IMR-90 (cell line): ENCODE results near the gene PDE11A. TPM values are rescaled to one million over a fixed set of nuclear protein-coding genes. Genes with fewer than 3 reads are reported as not detected.

Source experiments
- ATAC-seq: fragments of 200-7000 bp; cut with Tn5 transposase; 2 replicates; pipeline ENCODE4 v1.9.1; 2020; ENCODE audit warnings: low read depth, mild to moderate bottlenecking, moderate library complexity
- BruUV-seq: library from RNA; stranded (reverse); fragments of 400-500 nt; replicated peaks from 2 replicates; lab custom pipeline; 2021; lab: Mats Ljungman, UMichigan
- CTCF ChIA-PET: fragments of 300-600 bp; formaldehyde crosslinking; extraction: SDS; loops from one replicate; lab custom pipeline; 2021; ENCODE audit warnings: antibody characterized with exemption; lab: Yijun Ruan, JAX
- POLR2A ChIA-PET: fragments of 300-600 bp; sonication (Branson Sonifier 250); formaldehyde crosslinking; loops from one replicate; lab custom pipeline; 2022; ENCODE audit warnings: antibody characterized with exemption; ENCODE audit not compliant: unreplicated experiment; lab: Charles Lee
- DNase-seq: peaks from one replicate; pipeline ENCODE4 v3.0.0; 2013
- H2AFZ ChIP-seq: replicated peaks from 2 replicates; pipeline ENCODE3; 2013; ENCODE audit warnings: low read length, mild to moderate bottlenecking; ENCODE audit not compliant: poor library complexity
- H2AK5ac ChIP-seq: 2 replicates; pipeline ENCODE4 v1.6.1; 2013; ENCODE audit warnings: low read depth, low read length, inconsistent platforms
- H2AK9ac ChIP-seq: replicated peaks from 2 replicates; pipeline ENCODE3; 2013; ENCODE audit warnings: mild to moderate bottlenecking, low read depth, low read length, moderate library complexity; ENCODE audit not compliant: poor library complexity
- H2BK120ac ChIP-seq: 2 replicates; pipeline ENCODE4 v1.6.1; 2013; ENCODE audit warnings: low read depth, low read length, inconsistent platforms
- H2BK15ac ChIP-seq: 3 replicates; pipeline ENCODE4 v1.6.1; 2013; ENCODE audit warnings: low read depth, low read length, inconsistent platforms
- H2BK20ac ChIP-seq: 2 replicates; pipeline ENCODE4 v1.6.1; 2013; ENCODE audit warnings: low read depth, mild to moderate bottlenecking, inconsistent platforms, low read length, moderate library complexity
- H2BK5ac ChIP-seq: 2 replicates; pipeline ENCODE4 v1.6.1; 2013; ENCODE audit warnings: mild to moderate bottlenecking, low read depth, low read length, inconsistent platforms; ENCODE audit not compliant: poor library complexity, severe bottlenecking
- H3K14ac ChIP-seq: replicated peaks from 2 replicates; pipeline ENCODE4 v1.6.1; 2013; ENCODE audit warnings: low read depth, low read length, inconsistent platforms
- H3K18ac ChIP-seq: 2 replicates; pipeline ENCODE4 v1.6.1; 2013; ENCODE audit warnings: low read depth, low read length, control low read depth
- H3K23ac ChIP-seq: 2 replicates; pipeline ENCODE4 v1.6.1; 2013; ENCODE audit warnings: low read depth, low read length, inconsistent platforms
- H3K27ac ChIP-seq: 2 replicates; pipeline ENCODE4 v1.5.1; 2013; ENCODE audit warnings: mild to moderate bottlenecking, control low read depth, low read length; ENCODE audit not compliant: insufficient read depth
- H3K27me3 ChIP-seq: 2 replicates; pipeline ENCODE4 v1.6.1; 2013; ENCODE audit warnings: low read length; ENCODE audit not compliant: control insufficient read depth, insufficient read depth
- H3K36me3 ChIP-seq: 2 replicates; pipeline ENCODE4 v1.6.1; 2013; ENCODE audit warnings: low read length, mixed read lengths; ENCODE audit not compliant: control insufficient read depth, insufficient read depth
- H3K4ac ChIP-seq: 2 replicates; pipeline ENCODE4 v1.6.1; 2013; ENCODE audit warnings: low read depth, low read length, inconsistent platforms
- H3K4me1 ChIP-seq: 2 replicates; pipeline ENCODE4 v1.6.1; 2013; ENCODE audit warnings: low read length, mixed read lengths; ENCODE audit not compliant: control insufficient read depth, insufficient read depth
- H3K4me2 ChIP-seq: 2 replicates; pipeline ENCODE4 v1.6.1; 2013; ENCODE audit warnings: low read depth, mild to moderate bottlenecking, control low read depth, low read length, moderate library complexity
- H3K4me3 ChIP-seq: 2 replicates; pipeline ENCODE4 v1.5.1; 2013; ENCODE audit warnings: low read depth, mild to moderate bottlenecking, control low read depth, low read length, moderate library complexity; ENCODE audit not compliant: insufficient read depth
- H3K56ac ChIP-seq: 2 replicates; pipeline ENCODE4 v1.6.1; 2013; ENCODE audit warnings: low read length, inconsistent platforms; ENCODE audit not compliant: insufficient read depth; ENCODE audit errors: extremely low read depth
- H3K79me1 ChIP-seq, 2 experiments: 2 replicates each; pipeline ENCODE4 v1.6.1; 2013; ENCODE audit warnings: low read length in 2 of 2, inconsistent platforms in 1 of 2, low read depth in 1 of 2
- H3K9ac ChIP-seq: 2 replicates; pipeline ENCODE4 v1.6.1; 2013; ENCODE audit warnings: low read depth, low read length, control low read depth
- H3K9me1 ChIP-seq: 2 replicates; pipeline ENCODE4 v1.6.1; 2013; ENCODE audit warnings: low read length, inconsistent platforms; ENCODE audit not compliant: insufficient read depth
- H3K9me3 ChIP-seq: 2 replicates; pipeline ENCODE4 v1.6.1; 2013; ENCODE audit warnings: low read length; ENCODE audit not compliant: control insufficient read depth, insufficient read depth
- H4K20me1 ChIP-seq: 2 replicates; pipeline ENCODE4 v1.6.1; 2013; ENCODE audit warnings: low read length, inconsistent platforms; ENCODE audit not compliant: insufficient read depth
- H4K5ac ChIP-seq: 2 replicates; pipeline ENCODE4 v1.6.1; 2013; ENCODE audit warnings: mild to moderate bottlenecking, low read depth, low read length, control low read depth
- H4K8ac ChIP-seq, 2 experiments: 2 replicates each; pipeline ENCODE4 v1.6.1; 2013; ENCODE audit warnings: low read depth in 2 of 2, low read length in 2 of 2, control low read depth in 1 of 2, inconsistent platforms in 1 of 2
- H4K91ac ChIP-seq: 2 replicates; pipeline ENCODE4 v1.6.1; 2013; ENCODE audit warnings: low read depth, low read length, inconsistent platforms; ENCODE audit not compliant: insufficient read depth
- CHD1 ChIP-seq: IDR thresholded peaks from 2 replicates; pipeline ENCODE4 v1.6.1; 2012; ENCODE audit warnings: low read depth, low read length, improper control_type of control experiment
- FOS ChIP-seq: fragments of 150-350 bp; IDR thresholded peaks from 2 replicates; pipeline ENCODE4 v1.6.1; 2016; ENCODE audit warnings: low read depth, low read length
- MAFK ChIP-seq: IDR thresholded peaks from 2 replicates; pipeline ENCODE4 v1.6.1; 2012; ENCODE audit warnings: low read depth, low read length, improper control_type of control experiment
- MAZ ChIP-seq: IDR thresholded peaks from 2 replicates; pipeline ENCODE4 v1.6.1; 2012; ENCODE audit warnings: low read depth, mild to moderate bottlenecking, low read length, improper control_type of control experiment, moderate library complexity, borderline replicate concordance
- POLR2A ChIP-seq: IDR thresholded peaks from 2 replicates; pipeline ENCODE4 v1.6.1; 2012; ENCODE audit warnings: mild to moderate bottlenecking, low read depth, low read length
- SMC3 ChIP-seq: fragments of 150-350 bp; IDR thresholded peaks from 2 replicates; pipeline ENCODE4 v1.6.1; 2016; ENCODE audit warnings: low read depth, mild to moderate bottlenecking, antibody characterized with exemption, low read length, moderate library complexity
- USF2 ChIP-seq: fragments of 150-350 bp; IDR thresholded peaks from 2 replicates; pipeline ENCODE4 v1.6.1; 2017; ENCODE audit warnings: mild to moderate bottlenecking, antibody characterized with exemption, low read length, low read depth
- WGBS, 2 experiments: methylation state at CpG; one replicate each; pipeline versions ENCODE4 v1.1.5 to v1.1.7; 2013; ENCODE audit warnings: missing lambda C conversion rate in 2 of 2; ENCODE audit not compliant: insufficient read length in 1 of 2; ENCODE audit errors: extremely low coverage in 2 of 2; 5-methylcytosine and 5-hydroxymethylcytosine counted together
- dilution Hi-C: fragments of 300-500 bp; cut with HindIII; formaldehyde crosslinking; loops from one replicate; pipeline ENCODE4 v1.14.3; 2018; ENCODE audit warnings: low sequenced_read_pairs; ENCODE audit not compliant: unreplicated experiment
- in situ Hi-C: fragments of 300-500 bp; cut with MboI; formaldehyde crosslinking; loops from 3 replicates; pipeline ENCODE4 v1.14.3; 2019; ENCODE audit warnings: low sequenced_read_pairs, inconsistent platforms, mixed read lengths
- intact Hi-C: fragments of 100-400 bp; cut with micrococcal nuclease; formaldehyde crosslinking; loops from 2 replicates; pipeline ENCODE4 v1.10.0; 2022
- polyA plus RNA-seq, 3 experiments: library from polyadenylated mRNA; depleted of rRNA; stranded (reverse); fragments of >200 nt; gene quantifications; 2 replicates each; pipeline ENCODE4 v1.2.3, GENCODE V29; 2012; ENCODE audit warnings: low replicate concordance in 1 of 3
- total RNA-seq: library from RNA; depleted of rRNA; stranded (reverse); fragments of >200 nt; gene quantifications from 2 replicates; pipeline ENCODE4 v1.2.3, GENCODE V29; 2012
- TF ChIP-seq, protein P1 (sequence below): conservative IDR thresholded peaks from 2 replicates; pipeline ENCODE4 v1.5.1; 2012; ENCODE audit warnings: mild to moderate bottlenecking, low read depth, low read length, improper control_type of control experiment

The PDE11A gene
- total and polyA plus RNA-seq, 2 of the 4 experiments (the other 2 are of a cell fraction), result 0.21 to 0.72 TPM

- Histone ChIP-seq H3K27ac (no peak overlapping the region), H3K18ac (no peak overlapping the region), H2BK20ac (no peak overlapping the region), H2BK120ac (no peak overlapping the region), H2BK15ac (no peak overlapping the region), H3K14ac (no peak overlapping the region), H3K4ac (no peak overlapping the region), H3K9me1 (no peaks in the 10 kb centered on the region), H3K4me1 (no peaks in the 10 kb centered on the region), H3K4me2 (no peak overlapping the region), H3K27me3 (no peaks in the 10 kb centered on the region), H4K5ac (no peak overlapping the region), H2AFZ (no peak overlapping the region), H3K56ac (no peak overlapping the region), H4K8ac (no peak overlapping the region), H3K9me3 (no peaks in the 10 kb centered on the region), H3K23ac (no peak overlapping the region), H3K36me3 (no peaks in the 10 kb centered on the region), H2BK5ac (no peak overlapping the region), H3K4me3 (no peak overlapping the region), H2AK9ac (no peak overlapping the region), H3K79me1 (no peaks in the 10 kb centered on the region), H2AK5ac (no peak overlapping the region), H4K91ac (no peak overlapping the region), H3K9ac (no peak overlapping the region), H4K20me1 (no peaks in the 10 kb centered on the region)
- in situ Hi-C loops (no loop called here), dilution Hi-C loops (no loop called here), intact Hi-C loops (no loop called here)
- BruUV-seq, result no TSS peak
- no peak for DNase-seq
- CTCF ChIA-PET, result no interaction called here
- no CpG with 5 or more reads among the region's 2 CpGs for WGBS, 2 experiments
- no peak for ATAC-seq
- TF ChIP-seq MAFK (no peak), USF2 (no peak), POLR2A (no peak), MAZ (no peak), CHD1 (no peak), SMC3 (no peak), FOS (no peak)
- TF ChIP-seq, protein P1, sequence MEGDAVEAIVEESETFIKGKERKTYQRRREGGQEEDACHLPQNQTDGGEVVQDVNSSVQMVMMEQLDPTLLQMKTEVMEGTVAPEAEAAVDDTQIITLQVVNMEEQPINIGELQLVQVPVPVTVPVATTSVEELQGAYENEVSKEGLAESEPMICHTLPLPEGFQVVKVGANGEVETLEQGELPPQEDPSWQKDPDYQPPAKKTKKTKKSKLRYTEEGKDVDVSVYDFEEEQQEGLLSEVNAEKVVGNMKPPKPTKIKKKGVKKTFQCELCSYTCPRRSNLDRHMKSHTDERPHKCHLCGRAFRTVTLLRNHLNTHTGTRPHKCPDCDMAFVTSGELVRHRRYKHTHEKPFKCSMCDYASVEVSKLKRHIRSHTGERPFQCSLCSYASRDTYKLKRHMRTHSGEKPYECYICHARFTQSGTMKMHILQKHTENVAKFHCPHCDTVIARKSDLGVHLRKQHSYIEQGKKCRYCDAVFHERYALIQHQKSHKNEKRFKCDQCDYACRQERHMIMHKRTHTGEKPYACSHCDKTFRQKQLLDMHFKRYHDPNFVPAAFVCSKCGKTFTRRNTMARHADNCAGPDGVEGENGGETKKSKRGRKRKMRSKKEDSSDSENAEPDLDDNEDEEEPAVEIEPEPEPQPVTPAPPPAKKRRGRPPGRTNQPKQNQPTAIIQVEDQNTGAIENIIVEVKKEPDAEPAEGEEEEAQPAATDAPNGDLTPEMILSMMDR, result no peak
- POLR2A ChIA-PET, result no interaction called here
Measured at GRCh38 chr2:177885828-177886466, 186.6 kb downstream of the PDE11A start.
